Stimulated activated CD8-positive, alpha-beta memory T cell treated with anti-CD3 and anti-CD28 coated beads, Interleukin-15, amount 100 ng/mL, for 24 hours (primary cell): ENCODE results near the gene TAL1.
"Not testable (repeated sequence)": the region's sequence is repeated elsewhere in the genome, so short reads cannot be mapped to it uniquely, and the experiment has no call there.

Source experiments
- DNase-seq: peaks from one replicate; pipeline ENCODE4 v3.0.0-alpha.2; 2020; ENCODE audit warnings: low read depth

Gene TAL1

DNA sequence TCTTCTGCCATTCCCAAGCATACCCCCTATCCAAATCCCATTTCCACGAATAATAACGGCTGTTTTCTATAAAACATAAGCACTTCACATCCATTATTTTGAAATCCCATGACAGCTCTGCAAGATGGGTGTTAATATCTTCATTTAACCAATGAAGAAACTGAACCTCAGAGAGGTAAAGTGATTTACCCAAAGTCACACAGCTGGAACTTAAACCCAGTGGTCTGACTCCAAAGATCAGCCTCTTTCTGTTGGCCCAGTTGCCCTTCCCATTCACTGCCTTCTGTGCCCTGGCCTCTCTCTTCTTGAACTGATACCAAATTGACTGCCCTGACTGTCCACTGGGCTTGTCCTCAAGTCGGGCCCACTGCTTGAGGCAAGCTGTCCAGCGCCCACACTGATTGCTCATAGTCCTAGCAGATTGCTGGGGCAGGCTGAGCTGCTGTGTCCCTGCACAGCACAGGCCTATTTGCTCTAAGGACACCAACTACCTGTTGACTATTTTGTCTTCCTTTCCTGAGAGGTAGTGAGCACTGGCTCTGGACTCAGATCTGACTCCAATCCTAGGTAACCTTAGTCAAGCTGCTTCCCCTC, 19.3 kb downstream of the TAL1 start:
- no peak for DNase-seq

DNA sequence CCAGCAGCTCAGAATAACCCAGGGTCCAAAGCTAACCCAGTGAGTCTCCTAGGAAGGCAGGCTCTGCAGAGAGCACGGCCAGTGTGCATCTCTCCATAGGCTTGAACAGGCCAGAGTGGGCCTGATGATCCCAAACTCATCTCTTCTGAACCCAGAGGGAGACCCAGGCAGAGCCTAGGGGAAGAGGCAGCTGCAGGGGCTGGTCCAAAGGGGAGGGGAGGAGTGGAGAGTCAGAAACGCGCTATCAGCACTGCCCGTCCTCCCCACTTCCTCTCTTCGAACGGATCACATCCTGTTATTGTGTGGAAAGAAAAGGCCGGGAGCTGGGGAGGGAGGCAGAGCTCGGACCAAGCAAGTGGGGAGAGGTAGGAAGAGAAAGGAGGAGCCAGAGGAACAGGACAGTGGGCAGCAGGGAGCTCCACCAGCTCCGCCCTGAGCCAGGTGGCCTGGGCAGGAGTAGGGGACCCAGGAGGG, 20.2 kb downstream of the TAL1 start:
- no peak for DNase-seq

DNA sequence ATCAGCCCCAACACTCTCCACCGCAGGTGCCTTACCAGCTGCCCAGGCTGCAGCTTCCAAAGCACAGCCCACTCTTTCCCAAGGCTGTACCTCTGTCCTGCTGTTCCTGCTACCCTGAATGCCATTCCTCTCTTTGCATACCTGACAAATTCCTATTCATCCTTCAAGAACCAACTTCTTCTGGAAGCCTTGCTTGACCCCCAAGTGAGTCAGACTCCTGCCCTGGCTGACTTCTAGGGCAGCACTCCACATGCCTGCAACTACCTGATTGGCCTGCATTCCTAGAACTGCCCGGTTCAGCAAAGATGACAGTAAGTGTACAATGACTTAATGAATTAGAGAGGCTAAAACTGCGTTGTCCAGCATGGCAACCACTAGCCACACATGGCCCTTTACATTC, 21.4 kb downstream of the TAL1 start:
- DNase-seq, result no peak

DNA sequence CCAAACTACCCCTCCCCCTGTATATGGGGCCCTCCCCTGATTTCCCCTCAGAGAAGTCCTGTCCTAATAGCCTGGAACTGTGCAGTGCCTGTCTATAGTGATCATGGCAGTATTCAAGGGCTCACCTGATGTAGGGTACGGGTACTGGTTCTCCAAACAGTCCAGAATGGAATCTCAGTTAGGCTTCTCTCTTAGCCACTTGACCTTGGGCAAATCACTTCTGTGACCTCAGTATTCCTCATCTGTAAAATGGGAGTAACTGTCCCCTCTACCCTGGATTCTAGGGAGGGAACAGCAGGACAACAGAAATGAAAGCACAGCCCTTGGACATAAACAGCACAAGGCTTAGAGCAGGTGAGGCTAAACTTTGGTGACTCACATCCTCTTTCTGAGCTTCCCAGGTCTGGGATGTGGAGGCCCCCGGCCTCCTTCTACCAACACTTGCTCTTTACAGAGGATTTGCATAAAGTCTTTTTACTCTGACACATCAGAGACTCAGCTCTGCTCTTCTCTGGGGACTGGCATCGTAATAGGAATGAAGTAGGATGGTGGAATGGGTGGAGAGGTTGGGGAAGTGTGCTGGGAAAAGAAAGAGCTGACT, 22.2 kb downstream of the TAL1 start:
- no peak for DNase-seq

DNA sequence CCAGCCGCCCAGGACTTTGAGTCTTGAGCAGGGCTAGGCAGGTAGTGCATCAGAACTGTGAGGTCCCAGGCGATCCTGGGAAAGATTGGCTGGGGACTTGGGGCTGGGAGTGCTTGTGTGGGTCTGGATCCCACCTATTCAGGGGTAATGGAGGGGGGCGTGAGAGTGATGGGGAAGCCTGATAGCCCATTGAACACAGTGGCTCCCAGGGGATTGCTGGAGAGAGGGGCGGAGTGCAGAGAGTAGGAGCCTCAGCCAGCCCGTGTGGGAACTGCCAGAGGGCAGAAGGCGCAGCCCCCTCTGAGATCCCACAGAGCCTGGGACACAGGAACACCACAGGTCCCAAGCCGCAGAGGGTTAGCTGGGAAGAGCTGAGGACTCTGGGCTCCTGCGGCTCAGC, 22.9 kb downstream of the TAL1 start:
- no peak for DNase-seq

DNA sequence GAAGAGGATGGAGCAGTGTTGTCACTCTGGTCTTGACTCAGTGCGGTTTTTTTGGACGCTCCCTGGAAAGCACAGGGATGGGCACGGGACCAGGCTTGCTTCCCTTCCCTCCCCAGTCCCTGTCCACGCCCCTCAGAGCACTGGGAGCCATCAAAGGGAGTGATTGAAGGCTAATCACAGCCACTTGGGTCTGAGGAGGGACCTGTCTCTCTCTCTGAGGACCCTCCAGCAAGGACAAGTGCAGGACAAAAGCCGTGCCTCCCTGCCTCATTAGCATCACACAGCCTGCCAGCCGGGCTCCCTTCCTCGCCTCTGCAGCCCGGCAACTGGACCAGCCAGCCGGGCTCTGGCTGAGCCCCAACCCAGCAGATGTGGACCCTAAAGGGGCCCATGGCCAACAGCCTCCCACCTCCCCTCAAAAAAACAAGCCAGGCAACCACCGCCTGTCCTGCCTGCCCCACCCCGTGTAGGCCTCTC, 23.6 kb downstream of the TAL1 start:
- no peak for DNase-seq

DNA sequence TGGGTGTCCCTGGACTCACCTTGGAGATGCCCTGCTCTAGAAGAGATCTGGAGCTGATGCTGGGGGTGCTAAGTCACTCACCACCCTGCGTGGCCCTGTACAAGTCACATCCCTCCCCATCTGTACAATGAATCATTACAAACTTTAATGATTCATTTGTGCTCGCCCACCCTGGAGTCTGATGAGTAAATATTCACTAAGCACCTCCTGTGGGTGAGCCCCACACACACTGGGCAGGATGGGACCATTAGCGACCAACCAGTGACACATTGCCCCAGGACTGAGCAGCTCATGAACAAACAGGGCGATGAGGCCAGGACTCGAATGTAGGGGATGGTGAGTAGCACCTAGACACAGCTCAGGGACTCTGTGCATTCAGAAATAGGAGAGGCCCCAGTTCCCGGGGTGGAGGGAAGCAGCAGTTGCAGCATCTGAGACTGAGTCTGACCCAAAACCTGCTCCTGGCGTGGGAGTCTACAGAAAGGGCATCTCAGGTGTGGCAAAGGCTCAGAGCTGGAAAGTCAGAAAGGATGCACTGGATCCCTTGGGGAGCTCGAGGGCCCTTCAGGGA, 24.1 kb downstream of the TAL1 start:
- no peak for DNase-seq

DNA sequence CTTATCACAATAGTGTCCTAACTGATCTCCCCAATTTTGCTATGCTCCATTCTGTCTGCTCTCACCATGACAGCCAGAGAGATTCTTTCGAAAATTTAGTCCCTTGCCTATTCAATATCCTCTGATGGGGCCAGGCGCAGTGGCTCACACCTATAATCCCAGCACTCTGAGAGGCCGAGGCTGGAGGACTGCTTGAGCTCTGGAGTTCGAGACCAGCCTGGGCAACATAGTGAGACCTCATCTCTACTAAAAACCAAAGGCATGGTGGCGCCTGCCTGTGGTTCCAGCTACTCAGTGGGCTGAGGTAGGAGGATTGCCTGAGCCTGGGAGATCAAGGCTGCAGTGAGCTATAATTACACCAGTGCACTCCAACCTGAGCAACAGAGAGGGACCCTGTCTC, 26.1 kb downstream of the TAL1 start:
- DNase-seq, result no peak

DNA sequence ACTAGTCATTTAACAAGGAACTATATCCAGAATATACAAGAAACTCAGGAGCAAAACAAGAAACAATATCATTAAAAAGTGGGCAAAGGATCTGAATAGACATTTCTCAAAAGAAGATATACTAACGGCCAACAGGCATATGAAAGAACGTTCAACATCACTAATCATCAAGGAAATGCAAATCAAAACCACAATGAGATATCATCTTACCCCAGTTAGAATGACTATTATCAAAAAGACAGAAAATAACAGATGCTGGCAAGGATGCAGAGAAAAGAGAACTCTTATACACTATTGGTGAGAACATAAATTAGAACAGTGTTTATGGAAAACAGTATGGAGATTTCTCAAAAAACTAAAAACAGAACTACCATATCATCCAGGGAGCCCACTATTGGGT, 28.5 kb downstream of the TAL1 start:
- not testable (repeated sequence) for DNase-seq

DNA sequence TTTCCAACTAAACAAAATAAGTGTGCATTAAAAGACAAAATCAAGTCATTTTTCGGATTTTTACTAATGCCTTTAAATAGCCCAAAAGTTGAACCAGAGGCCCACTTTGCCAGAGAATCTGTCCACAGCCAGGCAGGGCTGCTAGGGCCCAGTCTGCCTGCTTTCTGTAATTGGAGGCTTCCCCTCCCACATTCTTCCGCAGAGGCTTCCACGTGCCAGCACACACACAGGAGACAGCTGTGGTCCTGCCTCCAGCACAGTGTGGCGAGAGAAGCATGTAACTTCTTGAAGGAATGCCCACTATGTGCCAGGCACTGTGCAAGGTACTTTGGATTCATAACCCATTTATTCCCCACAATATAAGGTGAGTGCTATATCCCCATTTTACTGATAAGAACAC, 30.8 kb downstream of the TAL1 start:
- no peak for DNase-seq

DNA sequence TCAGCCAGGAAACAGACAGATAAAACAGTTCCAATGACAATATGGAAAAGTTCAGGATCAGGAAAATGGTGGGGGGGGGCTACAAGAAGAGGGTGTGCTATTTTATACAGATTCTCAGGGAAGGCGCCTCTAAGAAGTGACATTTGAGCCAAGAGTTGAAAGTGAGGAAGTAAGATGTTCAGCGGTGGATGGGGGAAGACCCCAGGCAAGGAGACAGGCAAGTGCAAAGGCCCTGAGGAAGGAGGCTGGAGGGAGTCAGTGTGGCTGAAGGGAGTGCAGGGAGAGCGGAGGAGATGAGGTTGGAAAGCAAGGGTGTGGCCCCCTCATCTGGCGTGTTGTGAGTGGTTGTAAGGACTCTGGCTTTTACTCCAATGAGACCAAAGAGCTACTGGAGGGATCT, 33.8 kb downstream of the TAL1 start:
- DNase-seq, result no peak

DNA sequence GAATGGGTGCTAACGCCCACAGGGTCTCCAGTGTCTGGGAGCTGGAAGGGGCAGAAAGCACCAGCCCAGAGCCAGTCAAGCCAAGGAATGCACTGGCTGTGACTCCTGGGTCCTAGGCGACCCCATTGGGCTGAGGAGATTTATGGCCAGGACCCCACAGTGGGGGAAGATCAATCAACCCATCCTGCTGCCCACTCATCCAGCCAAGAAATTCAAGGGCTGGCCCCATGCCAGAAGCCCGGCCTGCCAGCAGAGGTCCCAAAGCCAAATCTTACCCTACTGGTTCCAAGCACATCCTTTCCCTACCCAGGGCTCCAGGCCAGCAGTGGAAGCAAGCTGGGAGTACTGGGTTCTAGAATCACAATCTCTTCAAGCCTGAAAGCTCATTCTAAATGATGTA, 35.4 kb downstream of the TAL1 start:
- no peak for DNase-seq

DNA sequence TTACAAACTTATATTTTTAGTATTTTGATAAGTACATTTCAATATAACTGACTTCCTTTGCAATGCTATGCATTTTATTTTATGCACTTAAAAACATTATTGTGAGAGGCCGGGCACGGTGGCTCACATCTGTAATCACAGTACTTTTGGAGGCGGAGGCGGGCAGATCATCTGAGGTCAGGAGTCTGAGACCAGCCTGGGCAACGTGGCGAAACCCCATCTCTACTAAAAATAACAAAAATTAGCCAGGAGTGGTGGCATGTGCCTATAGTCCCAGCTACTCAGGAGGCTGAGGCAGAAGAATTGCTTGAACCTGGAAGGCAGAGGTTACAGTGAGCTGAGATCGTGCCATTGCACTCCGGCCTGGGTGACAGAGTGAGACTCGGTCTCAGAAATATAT, 36.0 kb downstream of the TAL1 start:
- DNase-seq, result not testable (repeated sequence)

DNA sequence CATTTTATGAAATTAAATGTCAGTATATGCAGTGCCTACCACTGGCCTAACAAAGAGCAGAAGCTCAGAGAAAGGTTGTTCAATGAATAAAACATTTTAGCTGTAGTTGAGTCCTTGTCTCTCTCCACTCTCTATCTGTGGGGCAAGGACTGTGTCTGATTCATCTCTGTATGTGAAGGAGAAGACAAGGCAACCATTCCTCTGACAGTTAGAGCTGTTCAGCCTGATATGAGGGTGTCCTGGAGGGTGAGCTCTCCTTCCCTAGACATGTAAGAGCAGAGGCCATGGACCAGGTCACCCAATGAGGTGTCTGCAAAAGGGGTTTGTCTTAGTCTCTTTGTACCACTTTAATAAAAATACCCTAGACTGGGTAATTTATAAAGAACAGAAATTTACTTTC, 37.7 kb downstream of the TAL1 start:
- DNase-seq, result no peak

DNA sequence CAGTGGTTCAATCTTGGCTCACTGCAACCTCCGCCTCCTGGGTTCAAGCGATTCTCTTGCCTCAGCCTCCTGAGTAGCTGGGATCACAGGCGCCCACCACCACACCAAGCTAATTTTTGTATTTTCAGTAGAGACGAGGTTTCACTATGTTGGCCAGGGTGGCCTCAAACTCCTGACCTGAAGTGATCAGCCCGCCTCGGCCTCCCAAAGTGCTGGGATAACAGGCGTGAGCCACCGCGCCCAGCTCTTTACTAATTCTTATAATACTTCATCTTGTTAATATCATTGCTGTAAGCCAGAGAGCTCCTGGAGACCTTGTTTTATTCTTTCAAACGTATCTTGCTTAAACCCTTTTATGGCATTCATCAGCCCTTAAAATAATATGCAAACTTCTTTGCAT, 38.5 kb downstream of the TAL1 start:
- not testable (repeated sequence) for DNase-seq

DNA sequence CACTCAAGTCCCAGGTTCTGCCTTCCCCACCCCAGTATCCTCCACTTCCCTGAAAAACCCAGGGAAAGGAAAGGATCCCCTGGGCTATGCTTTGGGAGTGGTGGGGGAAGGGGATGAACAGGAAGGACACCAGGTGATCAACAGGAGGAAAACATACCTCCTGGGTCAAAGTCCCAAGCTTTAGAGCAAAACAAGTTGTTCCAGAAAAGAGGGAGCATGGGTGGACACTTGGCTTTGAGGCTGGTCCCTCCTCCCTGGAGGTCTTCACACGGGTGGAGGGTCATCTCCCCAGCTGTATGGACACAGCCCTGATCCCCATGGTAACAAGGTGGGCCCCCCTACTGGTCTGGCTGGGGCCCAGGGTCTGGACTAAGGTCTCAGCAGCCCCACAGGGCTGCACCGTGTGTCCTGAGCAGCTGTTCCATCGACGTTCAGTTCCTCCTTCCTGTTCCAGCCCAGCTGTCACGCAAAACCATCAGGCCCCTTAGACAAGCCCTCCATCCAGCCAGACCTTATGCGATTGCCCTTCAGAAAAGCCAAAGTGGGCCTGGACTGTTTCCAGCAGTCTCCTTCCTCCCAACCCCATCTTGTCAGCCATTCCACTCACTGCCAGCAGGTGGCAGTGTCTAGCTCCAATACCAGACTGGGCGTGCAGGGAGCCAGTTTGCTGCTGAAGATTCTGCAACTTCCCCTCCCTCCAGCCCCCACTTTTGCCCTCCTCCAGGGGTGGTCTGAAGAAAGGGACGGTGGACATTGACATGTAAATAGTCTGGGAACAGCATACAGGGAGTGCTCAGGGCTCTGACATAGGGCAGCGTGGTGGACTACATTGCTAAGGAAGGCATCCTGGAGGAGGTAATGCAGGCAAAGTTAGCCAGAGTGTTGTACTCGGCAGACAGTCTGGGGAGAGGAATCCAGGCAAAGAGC, 39.3 kb downstream of the TAL1 start:
- DNase-seq, result peak; percentile 47

DNA sequence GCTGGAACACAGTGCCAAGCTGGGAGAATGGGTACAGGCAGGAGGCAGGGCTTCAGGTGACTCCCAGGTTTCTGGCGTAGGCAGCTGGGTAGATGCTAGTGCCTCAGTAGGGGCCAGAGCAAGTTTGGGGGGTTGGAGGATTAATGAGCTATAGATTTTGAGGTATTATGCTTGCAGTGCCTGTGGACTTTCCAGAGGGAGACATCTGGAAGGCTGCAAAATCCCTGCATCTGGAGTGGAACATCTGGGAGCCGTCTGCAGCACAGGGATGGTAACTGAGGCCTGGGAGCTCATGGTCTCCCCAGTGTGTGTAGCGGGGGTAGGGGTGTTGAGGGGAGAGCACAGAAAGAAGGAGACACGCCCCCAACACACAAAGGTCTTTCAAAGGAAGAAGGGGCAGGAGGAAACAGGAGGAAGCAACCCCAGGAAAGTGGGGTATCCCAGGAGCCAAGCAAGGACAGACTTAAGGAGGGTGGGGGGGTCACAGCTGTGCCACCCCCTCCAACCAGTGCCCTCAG, 40.0 kb downstream of the TAL1 start:
- no peak for DNase-seq

DNA sequence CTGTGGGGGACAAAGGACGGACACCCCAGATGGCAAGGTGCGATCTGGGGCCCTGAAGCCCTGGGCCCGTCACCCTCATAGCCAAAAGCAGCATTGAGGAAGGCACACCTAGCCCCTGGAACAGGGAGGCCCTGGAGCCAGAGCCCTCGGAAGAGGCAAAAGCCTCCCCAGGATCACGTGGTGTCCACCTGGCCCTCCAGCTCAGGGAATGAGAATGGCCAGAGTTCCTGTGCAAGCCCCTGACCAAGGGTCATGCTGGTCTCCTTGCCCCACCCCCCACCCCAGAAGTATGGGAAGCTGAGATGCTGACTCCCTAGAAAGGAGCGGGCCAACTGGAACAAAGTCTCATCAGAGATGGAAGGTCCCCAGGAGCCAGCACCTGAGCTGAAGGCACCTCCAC, 41.2 kb downstream of the TAL1 start:
- no peak for DNase-seq

DNA sequence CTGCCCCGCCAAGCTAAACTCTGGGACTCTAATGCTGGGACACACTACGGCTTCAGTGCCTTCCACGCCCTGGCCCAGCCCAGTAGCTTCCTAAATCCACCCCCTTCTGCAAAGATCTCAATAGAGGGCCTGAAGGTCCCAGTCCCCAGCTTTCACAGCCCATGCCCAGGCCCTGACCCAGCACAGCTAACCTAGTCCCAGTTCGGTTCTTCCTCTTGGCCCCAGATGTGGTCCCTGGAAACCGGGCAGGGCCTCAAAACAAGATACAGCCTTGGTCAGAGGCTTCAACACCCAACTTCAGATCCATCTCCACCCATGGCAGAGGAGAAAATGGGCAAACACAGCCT, 41.5 kb downstream of the TAL1 start:
- DNase-seq, result no peak

DNA sequence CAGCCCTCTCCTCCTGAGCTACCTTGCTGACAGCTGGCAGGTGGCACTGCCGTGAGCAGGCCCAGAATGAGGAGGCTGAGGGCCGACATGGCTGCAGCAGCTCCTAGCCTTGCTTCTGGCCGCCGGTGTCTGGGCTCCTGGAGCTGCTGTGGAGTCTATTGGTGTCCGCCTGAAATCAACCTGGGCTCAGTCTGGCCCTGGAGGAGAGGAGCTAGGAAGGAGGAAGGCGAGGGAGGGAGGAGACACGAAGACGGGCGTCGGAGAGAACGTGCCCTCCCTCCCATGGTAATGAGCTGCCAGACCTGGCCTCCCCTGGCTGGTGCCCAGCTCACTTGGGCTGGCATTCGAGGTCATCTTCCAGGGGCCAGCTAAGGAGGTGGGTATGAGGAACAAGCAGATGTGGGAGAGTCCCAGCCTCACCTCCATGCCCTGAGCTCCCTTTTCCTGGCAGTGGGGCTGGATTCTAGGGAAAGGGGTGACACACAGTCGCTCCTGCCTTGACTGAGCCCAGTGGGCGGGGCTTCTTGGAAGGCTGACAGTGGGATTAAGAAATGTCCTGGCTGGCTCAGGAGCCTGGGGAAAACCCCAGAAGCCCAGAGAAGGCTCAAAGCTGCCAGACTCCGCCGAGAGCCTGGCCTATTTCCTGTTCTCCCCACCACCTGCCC, 42.0 kb downstream of the TAL1 start, which contains the start of gene PDZK1IP1:
Gene PDZK1IP1, minus strand, starts transcription at position 193 of the 665 bp plus-strand sequence. Its CDS starts 104 bp downstream, at position 89.
- DNase-seq, result no peak
